Stimulated activated CD4-positive, alpha-beta T cell treated with anti-CD3 and anti-CD28 coated beads, Interleukin-12 subunit alpha, Interleukin-12 subunit beta, amount 100 ng/mL, for 48 hours (primary cell): ENCODE measurements around the gene NKD2.

Experiments used
- DNase-seq, 3 donors: peaks; one replicate each; pipeline ENCODE4 v3.0.0-alpha.2; 2020; ENCODE audit warnings: low read depth in 2 of 3, low spot score in 1 of 3

The NKD2 gene

GRCh38 chr5:1029282-1029944 lies 20.8 kb downstream of the NKD2 start:
- no peak for DNase-seq

DNA sequence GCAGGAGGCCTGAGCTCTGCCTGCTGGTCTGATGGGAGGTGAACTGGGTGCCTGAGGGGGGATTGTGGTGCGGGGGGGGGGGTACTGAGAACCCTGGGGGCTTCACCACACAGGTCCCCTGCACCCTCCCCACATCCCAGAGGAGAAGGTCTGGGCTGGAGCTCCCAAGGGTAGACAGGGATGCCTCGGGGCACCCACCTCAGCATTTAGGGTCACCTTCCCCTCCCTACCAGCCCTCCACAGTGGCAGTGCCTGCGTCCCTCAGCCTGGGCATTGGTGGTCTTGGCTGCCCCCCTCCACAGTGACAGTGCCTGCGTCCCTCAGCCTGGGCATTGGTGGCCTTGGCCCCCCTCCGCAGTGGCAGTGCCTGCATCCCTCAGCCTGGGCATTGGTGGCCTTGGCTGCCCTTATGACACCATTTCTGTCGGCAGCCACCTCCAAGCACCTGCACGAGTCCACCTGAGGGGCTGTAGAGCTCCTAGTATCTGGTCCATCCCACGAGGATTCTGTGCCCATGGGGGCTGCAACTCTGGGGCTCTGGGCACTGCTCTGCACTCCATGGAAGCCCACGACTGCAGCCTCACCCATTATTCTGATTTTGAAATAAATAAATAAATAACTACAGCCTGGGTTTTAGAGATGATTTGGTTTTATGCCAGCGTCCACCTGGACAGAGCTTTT lies 21.5 kb downstream of the NKD2 start:
- DNase-seq: no peak

DNA sequence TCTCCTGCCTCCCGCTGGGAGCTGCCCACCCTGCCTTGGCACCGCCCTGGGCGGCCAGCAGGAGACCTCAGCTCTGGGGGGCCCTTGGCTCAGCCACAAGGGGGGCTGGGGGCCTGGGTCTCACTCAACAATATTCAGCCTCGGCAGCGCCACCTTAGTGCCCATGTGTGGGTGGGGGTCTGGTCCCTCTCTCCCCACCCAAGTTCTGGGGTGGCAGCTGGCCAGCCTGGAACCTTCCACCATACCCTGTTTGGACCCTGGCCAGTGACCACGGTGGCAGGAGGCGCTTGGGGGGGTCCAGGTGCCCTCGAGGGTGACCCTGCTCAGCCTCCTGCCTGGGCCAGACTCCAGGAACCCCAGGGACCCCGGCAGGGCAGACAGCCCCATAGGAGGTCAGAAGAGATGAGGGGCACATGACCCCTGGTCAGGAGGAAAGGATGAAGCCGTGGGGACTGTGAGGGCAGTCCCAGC lies 22.2 kb downstream of the NKD2 start:
- DNase-seq: no peak

DNA sequence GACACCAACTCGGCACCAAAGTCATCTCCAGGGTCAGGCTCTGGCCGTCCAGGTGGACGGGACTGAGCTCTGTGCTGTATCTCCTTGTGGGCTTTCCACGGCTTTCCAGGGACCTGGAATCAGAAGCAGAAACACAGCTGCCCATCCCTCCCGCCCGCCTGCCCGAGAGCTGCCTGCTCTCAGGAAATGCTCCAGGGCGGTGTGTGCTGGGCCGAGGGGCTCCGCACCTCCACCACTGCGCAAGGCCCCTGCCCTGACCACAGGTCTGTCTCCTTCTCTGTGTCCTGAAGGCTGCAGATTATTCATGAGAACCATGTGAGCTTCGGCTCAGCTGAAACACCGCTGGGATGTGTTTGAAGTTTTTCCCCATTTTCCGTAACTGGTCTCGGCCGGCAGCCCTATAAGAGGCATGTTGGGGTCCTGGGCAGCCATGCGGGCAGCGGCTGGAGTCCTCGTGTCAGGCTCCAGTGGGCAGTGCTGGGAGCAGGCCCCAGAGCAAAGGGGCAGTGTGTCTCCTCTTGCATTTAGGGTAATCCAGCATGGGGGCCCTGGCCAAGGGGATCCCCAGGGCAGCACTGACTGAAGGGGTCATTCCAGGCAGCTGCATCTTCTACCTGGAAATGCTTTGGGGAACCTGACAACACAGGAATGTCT lies 22.8 kb downstream of the NKD2 start:
- DNase-seq: no peak

DNA sequence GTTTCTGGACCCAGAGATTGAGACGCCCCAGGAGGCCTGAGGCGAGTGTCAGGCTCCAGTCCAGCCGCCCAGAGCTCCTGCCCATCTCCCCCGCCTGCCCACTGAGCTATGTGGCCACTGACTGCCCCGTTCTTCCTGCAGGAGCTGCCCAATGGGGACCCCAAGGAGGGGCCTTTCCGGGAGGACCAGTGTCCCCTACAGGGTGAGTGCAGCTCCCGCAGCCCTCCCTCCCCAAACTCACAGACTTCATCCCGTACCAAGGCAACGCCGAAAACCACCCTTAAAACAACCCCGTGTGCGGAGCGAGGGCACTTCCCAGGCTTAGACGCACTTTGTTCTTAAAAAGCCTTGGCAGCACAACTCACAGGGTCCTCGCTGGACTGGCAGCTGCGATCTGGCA lies 23.4 kb downstream of the NKD2 start:
- DNase-seq: no peak

DNA sequence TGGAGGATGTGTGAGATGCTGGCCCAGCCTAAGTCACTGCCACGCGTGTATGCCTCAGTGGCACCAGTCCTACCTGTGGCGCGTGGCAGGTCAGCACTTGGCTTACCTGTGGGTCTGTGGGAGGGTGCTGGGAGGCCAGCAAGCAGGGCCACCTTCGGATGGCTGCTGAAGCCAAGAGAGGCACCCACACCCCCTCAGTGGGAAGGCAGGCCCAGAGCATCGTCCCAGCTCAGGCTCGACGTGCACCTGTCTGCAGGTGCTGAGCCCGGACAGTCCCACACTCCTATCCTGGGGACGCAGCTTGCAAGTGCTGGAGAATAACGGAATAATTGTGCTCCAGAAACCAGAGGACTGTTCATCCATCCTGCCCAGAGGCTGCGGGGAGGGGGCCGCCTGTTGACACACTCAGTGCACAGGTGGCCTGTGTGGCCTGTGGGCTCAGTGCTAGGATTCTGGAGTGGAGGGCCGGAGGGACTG lies 24.0 kb downstream of the NKD2 start:
- DNase-seq: no peak

DNA sequence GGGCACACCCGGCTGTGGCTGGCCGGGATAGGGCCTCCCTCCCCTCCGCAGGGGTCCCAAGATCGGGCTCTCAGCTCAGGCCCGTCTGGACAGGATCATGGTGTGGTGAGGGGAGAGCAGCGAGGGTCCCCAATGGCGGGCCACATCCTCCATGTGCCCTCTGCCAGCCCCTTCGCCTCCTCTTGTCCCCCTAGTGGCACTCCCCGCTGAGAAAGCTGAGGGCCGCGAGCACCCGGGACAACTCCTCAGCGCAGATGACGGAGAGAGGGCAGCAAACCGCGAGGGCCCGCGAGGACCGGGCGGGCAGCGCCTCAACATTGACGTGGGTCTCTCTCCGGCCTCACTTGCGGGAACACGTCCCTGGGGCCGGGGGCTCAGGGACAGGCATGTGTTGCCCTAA lies 24.6 kb downstream of the NKD2 start:
- no peak for DNase-seq

GRCh38 chr5:1033606-1034420 lies 25.2 kb downstream of the NKD2 start:
- no peak for DNase-seq

DNA sequence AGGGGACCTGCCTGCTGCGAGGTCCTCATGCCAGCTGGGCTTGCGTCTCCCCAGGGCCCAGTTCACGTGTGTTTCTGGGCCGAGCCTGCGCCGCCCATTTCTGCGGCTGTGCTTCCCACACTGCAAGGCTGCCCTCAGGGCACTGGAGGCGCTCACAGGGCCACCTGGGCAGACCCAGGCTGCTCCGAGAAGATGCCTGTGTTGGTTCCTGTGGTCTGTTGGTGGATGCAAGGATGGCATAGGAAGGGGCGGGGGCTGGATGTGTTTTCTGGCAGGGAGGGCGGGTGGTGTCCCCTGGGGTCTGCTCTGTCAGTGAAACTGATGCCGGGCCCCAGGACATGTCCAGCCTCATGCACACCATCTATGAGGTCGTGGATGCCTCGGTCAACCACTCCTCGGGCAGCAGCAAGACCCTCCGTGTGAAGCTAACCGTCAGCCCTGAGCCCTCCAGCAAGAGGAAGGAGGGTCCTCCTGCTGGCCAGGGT lies 25.9 kb downstream of the NKD2 start:
- no peak for DNase-seq

GRCh38 chr5:1034986-1035385 lies 26.4 kb downstream of the NKD2 start:
- no peak for DNase-seq

DNA sequence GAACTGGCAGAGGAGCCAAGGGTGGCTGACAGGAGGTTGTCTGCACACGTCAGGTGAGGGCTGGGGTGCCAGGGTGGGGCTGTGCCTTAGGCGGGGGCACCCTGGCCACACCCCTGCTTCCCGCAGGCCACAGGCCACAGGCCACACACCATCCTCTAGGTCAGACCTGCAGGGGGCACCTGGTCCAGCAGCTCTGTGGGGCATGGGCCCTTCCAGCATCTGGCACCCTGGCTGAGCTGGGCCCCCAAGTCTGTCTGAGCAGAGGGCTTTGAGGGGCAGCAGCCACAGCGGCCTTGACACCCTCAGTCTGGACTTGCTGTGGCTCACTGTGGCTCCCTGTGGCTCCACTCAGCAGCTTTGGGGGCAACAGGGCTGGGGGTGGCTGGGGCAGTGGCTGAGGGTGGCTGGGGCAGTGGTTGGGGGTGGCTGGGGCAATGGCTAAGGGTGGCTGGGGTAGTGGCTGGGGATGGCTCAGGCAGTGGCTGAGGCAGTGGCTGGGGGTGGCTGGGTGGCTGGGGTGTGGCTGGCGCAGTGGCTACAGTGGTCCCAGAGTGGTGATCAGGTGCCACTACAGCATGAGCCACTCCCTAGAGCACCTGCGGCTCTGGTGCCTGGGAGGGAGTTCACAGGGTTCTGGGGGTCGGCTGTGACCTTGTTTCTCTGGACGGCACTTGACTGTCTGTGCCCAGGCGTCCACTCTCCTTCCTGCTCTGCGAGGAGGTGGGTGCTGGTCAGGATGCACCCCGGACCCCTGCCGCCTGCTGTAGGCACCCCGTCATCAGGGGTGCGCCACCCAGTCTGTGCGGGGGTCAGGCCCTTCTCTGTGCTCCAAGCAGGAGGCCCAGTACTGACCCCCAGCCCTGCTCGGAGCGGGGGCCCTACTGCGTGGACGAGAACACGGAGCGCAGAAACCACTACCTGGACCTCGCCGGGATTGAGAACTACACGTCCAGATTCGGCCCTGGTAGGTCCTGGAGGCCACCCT lies 27.1 kb downstream of the NKD2 start:
- DNase-seq: no peak

- DNase-seq: no peak
Measured at GRCh38 chr5:1036504-1037122, 28.0 kb downstream of the NKD2 start.

GRCh38 chr5:1037123-1037670 lies 28.6 kb downstream of the NKD2 start:
- DNase-seq: no peak

DNA sequence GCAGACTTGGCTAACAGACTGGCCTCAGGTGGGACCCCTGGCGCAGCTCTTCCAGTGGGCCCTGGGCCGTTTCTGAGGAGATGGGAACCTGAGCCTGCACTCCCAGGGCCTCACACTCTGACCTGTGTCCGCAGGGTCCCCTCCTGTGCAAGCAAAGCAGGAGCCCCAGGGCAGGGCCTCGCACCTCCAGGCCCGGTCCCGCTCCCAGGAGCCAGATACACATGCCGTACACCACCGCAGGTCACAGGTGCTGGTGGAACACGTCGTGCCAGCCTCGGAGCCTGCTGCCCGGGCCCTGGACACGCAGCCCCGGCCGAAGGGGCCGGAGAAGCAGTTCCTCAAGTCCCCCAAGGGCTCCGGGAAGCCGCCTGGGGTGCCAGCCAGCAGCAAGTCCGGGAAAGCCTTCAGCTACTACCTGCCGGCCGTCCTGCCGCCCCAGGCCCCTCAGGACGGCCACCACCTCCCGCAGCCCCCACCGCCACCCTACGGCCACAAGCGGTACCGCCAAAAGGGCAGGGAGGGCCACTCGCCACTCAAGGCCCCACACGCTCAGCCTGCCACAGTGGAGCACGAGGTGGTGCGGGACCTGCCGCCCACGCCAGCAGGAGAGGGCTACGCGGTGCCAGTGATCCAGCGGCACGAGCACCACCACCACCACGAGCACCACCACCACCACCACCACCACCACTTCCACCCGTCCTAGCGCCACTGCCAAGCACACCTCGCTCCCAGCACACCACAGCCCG lies 29.2 kb downstream of the NKD2 start:
- no peak for DNase-seq

DNA sequence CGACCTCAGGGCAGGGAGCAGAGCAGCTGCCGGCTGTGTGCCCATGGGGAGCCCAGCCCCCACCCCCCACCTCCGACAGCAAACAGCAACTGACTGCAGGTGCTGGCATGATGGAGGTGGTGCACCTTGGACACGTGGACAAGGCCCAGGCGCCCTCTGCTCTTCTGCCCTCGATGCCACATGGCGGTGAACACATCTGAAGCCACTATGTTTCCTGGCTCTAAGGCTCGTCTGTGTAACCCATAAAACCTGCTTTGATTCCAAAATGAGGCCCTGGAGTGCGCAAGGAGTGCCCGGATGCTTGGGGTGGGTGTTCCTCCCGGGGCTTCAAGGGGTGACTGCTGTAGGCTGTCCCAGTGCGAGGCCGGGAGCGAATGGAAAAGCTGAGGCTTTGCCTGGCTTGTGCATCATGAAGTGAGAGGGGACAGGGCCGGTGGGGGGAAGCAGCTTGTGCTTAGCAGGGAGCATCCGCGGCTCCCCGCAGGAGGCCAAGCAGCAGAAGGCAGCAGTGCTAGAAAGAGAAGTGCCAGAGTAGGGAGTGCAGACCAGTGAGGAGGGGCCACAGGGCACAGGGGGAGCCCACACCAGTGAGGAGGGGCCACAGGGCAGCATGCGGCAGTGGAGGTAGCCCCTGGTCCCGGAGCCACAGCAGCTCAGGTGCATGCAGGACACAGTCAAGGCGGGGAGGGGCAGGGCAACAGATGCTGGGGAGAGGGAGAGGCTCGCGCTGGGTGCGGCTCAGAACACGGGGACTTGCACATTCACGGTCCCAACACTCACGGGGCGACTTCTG lies 30.0 kb downstream of the NKD2 start:
- no peak for DNase-seq

GRCh38 chr5:1039210-1039548 lies 30.6 kb downstream of the NKD2 start:
- no peak for DNase-seq

GRCh38 chr5:1039706-1040260 lies 31.2 kb downstream of the NKD2 start:
- DNase-seq: no peak

- no peak for DNase-seq
Measured at GRCh38 chr5:1040571-1040970, 32.0 kb downstream of the NKD2 start.
